ENCODE measurements around the gene ATP5F1A.
"Not testable (repeated sequence)": the region's sequence is repeated elsewhere in the genome, so short reads cannot be mapped to it uniquely, and the experiment has no call there.

Gene ATP5F1A

DNA sequence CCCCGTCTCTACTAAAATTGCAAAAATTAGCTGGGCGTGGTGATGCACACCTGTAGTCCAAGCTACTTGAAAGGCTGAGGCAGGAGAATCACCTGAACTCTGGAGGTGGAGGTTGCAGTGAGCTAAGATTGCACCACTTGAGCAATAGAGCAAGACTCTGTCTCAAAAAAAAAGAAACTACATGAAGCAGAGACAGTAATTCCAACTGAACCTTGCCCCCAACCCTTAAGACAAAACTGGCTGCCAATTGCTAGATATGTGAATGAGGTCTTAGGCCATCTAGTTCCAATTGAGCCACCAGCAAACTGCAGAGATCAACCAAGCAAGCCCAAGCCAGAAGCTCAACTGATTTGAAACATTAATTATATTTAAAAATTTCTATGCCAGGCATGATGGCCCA, 32.0 kb upstream of the ATP5F1A start:
- TF ChIP-seq POLR2A (IDR thresholded peaks at IDR 0.05; ENCODE audit: extremely low read depth, insufficient read length) = no peak
- TF ChIP-seq, protein P1, sequence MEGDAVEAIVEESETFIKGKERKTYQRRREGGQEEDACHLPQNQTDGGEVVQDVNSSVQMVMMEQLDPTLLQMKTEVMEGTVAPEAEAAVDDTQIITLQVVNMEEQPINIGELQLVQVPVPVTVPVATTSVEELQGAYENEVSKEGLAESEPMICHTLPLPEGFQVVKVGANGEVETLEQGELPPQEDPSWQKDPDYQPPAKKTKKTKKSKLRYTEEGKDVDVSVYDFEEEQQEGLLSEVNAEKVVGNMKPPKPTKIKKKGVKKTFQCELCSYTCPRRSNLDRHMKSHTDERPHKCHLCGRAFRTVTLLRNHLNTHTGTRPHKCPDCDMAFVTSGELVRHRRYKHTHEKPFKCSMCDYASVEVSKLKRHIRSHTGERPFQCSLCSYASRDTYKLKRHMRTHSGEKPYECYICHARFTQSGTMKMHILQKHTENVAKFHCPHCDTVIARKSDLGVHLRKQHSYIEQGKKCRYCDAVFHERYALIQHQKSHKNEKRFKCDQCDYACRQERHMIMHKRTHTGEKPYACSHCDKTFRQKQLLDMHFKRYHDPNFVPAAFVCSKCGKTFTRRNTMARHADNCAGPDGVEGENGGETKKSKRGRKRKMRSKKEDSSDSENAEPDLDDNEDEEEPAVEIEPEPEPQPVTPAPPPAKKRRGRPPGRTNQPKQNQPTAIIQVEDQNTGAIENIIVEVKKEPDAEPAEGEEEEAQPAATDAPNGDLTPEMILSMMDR (IDR thresholded peaks at IDR 0.05; ENCODE audit: low read depth, low read length) = no peak
- TF ChIP-seq, protein P2, sequence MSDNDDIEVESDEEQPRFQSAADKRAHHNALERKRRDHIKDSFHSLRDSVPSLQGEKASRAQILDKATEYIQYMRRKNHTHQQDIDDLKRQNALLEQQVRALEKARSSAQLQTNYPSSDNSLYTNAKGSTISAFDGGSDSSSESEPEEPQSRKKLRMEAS (IDR thresholded peaks at IDR 0.05; ENCODE audit: low read depth, low read length) = no peak
- no peak for TF ChIP-seq MYC (IDR thresholded peaks at IDR 0.05; ENCODE audit: low read depth, low read length)
- no peak overlapping the region for H3K4me3 ChIP-seq (ENCODE audit: low read depth, low read length)
- DNase-seq (ENCODE audit: low read depth) = no peak

DNA sequence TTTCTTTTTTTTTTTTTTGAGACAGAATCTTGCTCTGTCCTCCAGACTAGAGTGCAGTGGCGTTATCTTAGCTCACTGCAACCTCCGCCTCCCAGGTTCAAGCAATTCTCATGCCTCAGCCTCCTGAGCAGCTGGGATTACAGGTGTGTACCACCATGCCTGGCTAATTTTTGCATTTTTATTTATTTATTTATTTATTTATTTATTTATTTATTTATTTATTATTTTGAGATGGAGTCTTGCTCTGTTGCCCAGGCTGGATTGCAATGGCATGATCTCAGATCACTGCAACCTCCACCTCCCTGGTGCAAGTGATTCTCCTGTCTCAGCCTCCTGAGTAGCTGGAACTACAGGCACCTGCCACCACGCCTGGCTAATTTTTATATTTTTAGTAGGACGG, 28.5 kb upstream of the ATP5F1A start:
- DNase-seq (ENCODE audit: low read depth); H3K4me3 ChIP-seq (ENCODE audit: low read depth, low read length): not testable (repeated sequence)

DNA sequence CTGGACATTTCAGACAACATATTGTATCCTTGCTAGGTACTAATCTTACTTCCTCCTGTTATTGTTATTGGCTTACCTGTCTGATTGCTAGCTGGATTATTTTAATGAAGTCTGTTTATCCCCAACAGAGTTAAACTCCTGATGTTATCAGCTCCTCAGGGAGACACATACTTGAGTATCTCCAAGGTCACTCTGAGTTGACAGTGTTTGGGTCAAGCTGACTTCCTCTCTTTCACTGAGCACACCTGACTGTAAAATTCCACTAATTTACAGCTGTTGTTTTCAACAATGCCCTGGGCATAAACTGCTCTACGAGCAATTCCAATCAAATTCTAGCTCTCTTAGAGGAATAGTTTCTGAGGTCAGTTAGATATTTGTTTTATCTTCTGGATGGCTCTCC, 15.7 kb upstream of the ATP5F1A start:
- no peak overlapping the region for H3K4me3 ChIP-seq (ENCODE audit: low read depth, low read length)
- DNase-seq (ENCODE audit: low read depth) = no peak
- no peak for TF ChIP-seq MYC (IDR thresholded peaks at IDR 0.05; ENCODE audit: low read depth, low read length)

DNA sequence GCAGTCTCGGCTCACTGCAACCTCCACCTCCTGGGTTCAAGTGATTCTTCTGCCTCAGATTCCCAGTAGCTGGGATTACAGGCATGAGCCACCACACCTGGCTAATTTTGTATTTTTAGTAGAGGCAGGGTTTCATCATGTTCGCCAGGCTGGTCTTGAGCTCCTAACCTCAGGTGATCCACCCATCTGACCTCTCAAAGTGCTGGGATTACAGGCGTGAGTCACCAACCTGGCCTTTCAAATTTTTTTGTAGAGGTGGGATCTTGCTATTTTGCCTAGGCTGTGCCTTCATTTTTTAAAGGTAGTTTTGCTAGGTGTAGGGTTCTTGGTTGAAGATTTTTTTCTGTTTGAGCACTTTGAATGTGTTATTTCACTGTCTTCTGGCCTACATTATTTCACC, 12.3 kb upstream of the ATP5F1A start:
- TF ChIP-seq, protein P1 (IDR thresholded peaks at IDR 0.05; ENCODE audit: low read depth, low read length) = no peak
- TF ChIP-seq POLR2A (IDR thresholded peaks at IDR 0.05; ENCODE audit: extremely low read depth, insufficient read length) (no peak), MYC (IDR thresholded peaks at IDR 0.05; ENCODE audit: low read depth, low read length) (no peak)
- TF ChIP-seq, protein P2 (IDR thresholded peaks at IDR 0.05; ENCODE audit: low read depth, low read length) = no peak
- no peak overlapping the region for H3K4me3 ChIP-seq (ENCODE audit: low read depth, low read length)
- DNase-seq (ENCODE audit: low read depth) = no peak

DNA sequence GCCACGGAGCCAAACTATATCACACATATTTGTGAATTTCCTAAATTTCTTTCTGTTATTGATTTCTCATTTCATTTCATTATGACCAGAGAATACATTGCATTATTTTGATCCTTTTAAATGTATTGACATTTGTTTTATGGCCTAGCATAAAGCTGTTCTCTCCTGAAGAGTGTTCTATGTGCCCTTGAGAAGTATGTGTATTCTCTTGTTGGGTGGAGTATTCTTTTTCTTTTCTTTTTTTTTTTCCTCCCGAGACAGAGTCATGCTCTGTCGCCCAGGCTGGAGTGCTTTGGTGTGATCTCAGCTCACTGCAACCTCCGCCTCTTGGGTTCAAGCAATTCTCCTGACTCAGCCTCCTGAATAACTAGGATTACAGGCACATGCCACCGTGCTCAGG, 11.3 kb upstream of the ATP5F1A start:
- TF ChIP-seq MYC (IDR thresholded peaks at IDR 0.05; ENCODE audit: low read depth, low read length) (no peak), POLR2A (IDR thresholded peaks at IDR 0.05; ENCODE audit: extremely low read depth, insufficient read length) (no peak)
- TF ChIP-seq, protein P1 (IDR thresholded peaks at IDR 0.05; ENCODE audit: low read depth, low read length) = no peak
- TF ChIP-seq, protein P2 (IDR thresholded peaks at IDR 0.05; ENCODE audit: low read depth, low read length) = no peak
- DNase-seq (ENCODE audit: low read depth) = no peak
- no peak overlapping the region for H3K4me3 ChIP-seq (ENCODE audit: low read depth, low read length)

DNA sequence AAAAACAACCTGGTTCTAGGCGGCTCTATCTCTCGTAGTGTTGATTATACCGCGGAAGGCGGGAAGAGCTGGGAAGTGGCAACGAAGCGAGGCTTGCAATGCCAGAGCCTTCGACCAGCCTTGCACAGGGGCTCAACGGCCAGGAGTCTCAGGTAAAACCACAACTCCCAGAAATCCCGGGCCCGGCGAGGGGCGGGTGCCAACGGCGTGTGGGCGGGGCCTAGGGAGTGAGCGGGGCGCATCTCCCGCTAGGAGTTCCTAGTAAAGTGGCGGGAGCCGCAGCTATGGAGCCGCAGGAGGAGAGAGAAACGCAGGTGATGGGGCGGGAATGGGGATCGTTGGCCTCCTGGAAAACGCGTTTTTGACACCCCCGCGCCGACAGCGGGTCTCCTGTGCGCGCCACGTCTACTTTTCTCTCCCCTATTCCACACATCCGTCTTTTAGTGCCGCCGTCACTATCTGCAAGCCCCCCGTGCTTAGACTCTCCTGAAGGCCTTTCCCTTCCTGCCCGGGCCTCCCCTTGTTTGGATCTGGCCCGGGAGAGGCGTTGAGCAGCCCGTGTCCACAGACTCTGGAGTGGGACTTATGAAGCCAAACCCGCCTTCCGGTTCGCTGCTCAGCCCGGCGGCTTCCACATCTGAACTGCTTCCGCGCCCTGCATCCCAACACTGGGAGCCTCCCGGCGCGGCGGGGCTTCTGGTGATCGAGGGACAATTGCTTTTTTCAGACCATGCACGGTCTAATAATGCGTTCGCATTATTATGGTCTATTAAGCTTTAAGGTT, 6.2 kb upstream of the ATP5F1A start, which contains the start of gene HAUS1:
Gene HAUS1, plus strand, starts transcription at position 258 of the 784 bp plus-strand sequence. Its CDS starts 27 bp downstream, at position 285.
- peak; percentile 91 for DNase-seq (ENCODE audit: low read depth)
- peak within 1 kb of the TSS; percentile 95 for H3K4me3 ChIP-seq (ENCODE audit: low read depth, low read length)
- TF ChIP-seq, protein P1 (IDR thresholded peaks at IDR 0.05; ENCODE audit: low read depth, low read length) = no peak
- peak; percentile 42; the same call in 1 of the 2 replicates for TF ChIP-seq MYC (IDR thresholded peaks at IDR 0.05; ENCODE audit: low read depth, low read length)
- TF ChIP-seq POLR2A (IDR thresholded peaks at IDR 0.05; ENCODE audit: extremely low read depth, insufficient read length) = peak; percentile 61
- TF ChIP-seq, protein P2 (IDR thresholded peaks at IDR 0.05; ENCODE audit: low read depth, low read length) = peak; percentile 61; the same call in 1 of the 2 replicates

DNA sequence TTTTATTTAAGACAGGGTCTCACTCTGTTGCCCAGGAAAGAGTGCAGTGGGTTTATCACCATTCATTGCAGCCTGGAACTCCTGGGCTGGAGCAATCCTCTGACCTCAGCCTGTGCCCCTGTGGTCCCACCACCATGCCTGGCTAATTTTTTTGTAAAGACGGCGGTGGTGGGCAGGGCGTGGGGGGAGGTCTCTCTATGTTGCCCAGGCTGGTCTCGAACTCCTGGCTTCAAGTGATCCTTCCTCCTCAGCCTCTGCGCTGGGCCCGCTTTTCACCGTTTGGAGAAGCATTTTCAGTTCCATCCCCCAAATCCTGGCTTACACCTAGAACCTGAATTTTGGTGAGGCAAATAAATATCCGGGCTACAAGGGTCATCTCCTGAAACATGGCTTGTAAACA, 1.4 kb upstream of the ATP5F1A start:
- no peak overlapping the region for H3K4me3 ChIP-seq (ENCODE audit: low read depth, low read length)
- no peak for TF ChIP-seq MYC (IDR thresholded peaks at IDR 0.05; ENCODE audit: low read depth, low read length)
- TF ChIP-seq POLR2A (IDR thresholded peaks at IDR 0.05; ENCODE audit: extremely low read depth, insufficient read length) = no peak
- TF ChIP-seq, protein P1 (IDR thresholded peaks at IDR 0.05; ENCODE audit: low read depth, low read length) = no peak
- TF ChIP-seq, protein P2 (IDR thresholded peaks at IDR 0.05; ENCODE audit: low read depth, low read length) = no peak
- DNase-seq (ENCODE audit: low read depth) = no peak
